ENCODE results near the gene SH2D6. TPM values are rescaled to one million over a fixed set of nuclear protein-coding genes. Genes with fewer than 3 reads are reported as not detected.

SH2D6 gene
- total RNA-seq, 2 donors from 2014 or later: 0.24 to 0.81 TPM

Other genes with a start within 250 kb of the SH2D6 start
- 100 to 1,000 TPM; 133 to 174 TPM for gene TGOLN2, start 90.7 kb upstream of the SH2D6 start, total RNA-seq
- 10 to 100 TPM; 25.5 to 32.7 TPM for gene RETSAT, start 64.2 kb upstream of the SH2D6 start, total RNA-seq
- gene ELMOD3, start 63.9 kb upstream of the SH2D6 start, total RNA-seq: 10 to 100 TPM; 19.8 to 19.9 TPM
- 10 to 100 TPM in 1 of 2 donors, 1 to 10 TPM in 1; 8.4 to 12.9 TPM for gene CAPG, start 8.3 kb upstream of the SH2D6 start, total RNA-seq
- gene MAT2A, start 120.5 kb downstream of the SH2D6 start, total RNA-seq: 100 to 1,000 TPM; 246 to 503 TPM
- gene GGCX, start 142.8 kb downstream of the SH2D6 start, total RNA-seq: 10 to 100 TPM; 24.9 to 37.1 TPM
- 100 to 1,000 TPM in 1 of 2 donors, 10 to 100 TPM in 1; 83.2 to 160 TPM for gene VAMP8, start 158.9 kb downstream of the SH2D6 start, total RNA-seq
- 10 to 100 TPM; 30.5 to 50.7 TPM for gene VAMP5, start 165.7 kb downstream of the SH2D6 start, total RNA-seq
- gene RNF181, start 177.0 kb downstream of the SH2D6 start, total RNA-seq: 100 to 1,000 TPM; 116 to 149 TPM
- 1 to 10 TPM; 4.7 to 6.4 TPM for gene TMEM150A, start 184.0 kb downstream of the SH2D6 start, total RNA-seq
- 10 to 100 TPM; 29.1 to 29.2 TPM for gene C2orf68, start 193.4 kb downstream of the SH2D6 start, total RNA-seq
- 100 to 1,000 TPM in 1 of 2 donors, 10 to 100 TPM in 1; 72.9 to 107 TPM for gene USP39, start 197.5 kb downstream of the SH2D6 start, total RNA-seq
- gene SFTPB, start 249.5 kb downstream of the SH2D6 start, total RNA-seq: not detected